PC-9 (cell line): ENCODE results near the gene ASPHD1.

ENCODE experiments used
- CTCF ChIP-seq: fragments of 200-600 bp; sonication (generic); conservative IDR thresholded peaks from 2 replicates; pipeline ENCODE4 v1.6.1; 2017; ENCODE audit warnings: mixed run types, antibody characterized with exemption, mild to moderate bottlenecking, moderate library complexity
- EZH2 ChIP-seq: fragments of 200-600 bp; sonication (generic); IDR thresholded peaks from 2 replicates; pipeline ENCODE4 v1.8.0; 2017; ENCODE audit warnings: antibody characterized with exemption, low read depth

DNA sequence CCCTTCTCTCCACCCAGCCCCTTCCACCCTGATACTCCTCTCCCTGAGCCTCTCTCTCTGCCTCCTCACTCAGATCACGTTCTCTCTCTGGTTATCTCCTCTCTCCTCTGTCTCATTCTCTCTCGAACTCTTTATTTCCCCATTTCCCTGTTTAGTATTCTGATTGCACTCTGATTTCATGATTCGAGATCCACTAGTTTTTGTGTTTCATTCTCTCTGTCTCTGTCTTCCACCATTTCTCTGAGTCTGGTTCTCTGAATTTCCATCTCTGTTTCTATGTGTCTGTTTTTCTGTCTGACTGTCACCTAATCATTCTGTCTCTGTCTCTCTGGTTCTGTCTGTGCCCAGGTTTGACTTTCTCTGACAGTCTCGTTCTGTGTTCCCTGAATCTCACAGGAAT is 3.0 kb upstream of the ASPHD1 start:
- no peak for TF ChIP-seq EZH2
- TF ChIP-seq CTCF, result no peak
